Activated CD8-positive, alpha-beta memory T cell treated with anti-CD3 and anti-CD28 coated beads, Interleukin-2, amount 50 U/mL, for 1 hour (primary cell): ENCODE data around the gene BRIP1.

Experiments used
- DNase-seq: peaks from one replicate; pipeline ENCODE4 v3.0.0-alpha.2; 2020; ENCODE audit errors: extremely low read depth

BRIP1 gene

DNA sequence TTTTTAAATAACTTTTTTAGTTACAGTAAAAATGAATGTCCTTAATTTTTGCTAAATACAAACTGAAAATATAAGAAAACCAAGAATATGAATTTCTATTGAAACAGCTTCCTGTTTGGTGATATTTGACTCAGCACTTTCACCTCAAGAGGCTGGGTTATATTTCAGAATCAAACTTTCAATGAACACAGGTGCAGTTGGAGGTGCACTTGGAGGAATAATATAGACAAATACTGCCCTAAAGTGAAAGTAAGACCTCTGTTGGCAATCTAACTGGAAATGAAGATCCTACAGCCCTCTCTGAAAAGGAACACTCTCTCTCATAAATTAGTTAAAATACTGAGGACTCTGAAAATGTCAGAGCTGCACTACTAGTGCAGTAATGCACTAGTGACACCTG lies 106.2 kb downstream of the BRIP1 start:
- no peak for DNase-seq

DNA sequence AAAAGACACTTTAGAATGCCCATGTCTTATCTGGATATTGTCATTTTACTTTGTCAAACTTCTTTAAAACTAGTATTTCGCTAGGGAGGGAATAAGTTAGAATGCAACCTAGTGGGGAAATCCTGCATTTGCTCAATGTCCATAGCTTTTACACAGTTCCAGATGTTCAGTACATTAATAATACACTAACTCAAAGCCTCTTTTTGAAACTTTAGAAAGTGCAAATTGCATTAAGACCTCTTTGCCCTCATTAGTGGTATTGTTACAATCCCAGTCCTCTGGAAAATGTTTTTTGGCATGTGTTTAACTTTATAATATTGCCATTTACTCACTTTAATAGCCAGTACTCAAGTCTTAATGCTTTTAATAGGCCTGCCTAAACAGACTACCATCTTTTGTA lies 106.8 kb downstream of the BRIP1 start:
- DNase-seq, result no peak

DNA sequence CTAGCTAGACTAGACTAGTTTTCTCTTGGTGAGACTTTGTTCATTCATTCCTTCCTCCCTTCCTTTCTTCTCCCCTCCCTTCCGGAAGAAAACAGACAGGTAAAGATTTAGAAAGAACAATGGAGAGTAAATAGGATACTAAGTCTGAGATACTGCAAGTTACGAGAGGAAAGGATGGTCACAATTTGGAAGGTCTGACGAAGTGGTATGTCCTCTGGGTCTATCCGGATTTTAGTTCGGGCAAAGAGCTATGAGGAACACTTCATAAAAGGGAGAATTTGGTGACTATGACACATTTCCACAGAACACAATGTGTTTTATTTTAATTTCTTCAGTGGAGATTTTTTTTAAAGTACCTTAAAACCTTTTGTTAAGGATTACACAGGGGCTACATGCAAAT lies 107.7 kb downstream of the BRIP1 start:
- DNase-seq, result no peak

DNA sequence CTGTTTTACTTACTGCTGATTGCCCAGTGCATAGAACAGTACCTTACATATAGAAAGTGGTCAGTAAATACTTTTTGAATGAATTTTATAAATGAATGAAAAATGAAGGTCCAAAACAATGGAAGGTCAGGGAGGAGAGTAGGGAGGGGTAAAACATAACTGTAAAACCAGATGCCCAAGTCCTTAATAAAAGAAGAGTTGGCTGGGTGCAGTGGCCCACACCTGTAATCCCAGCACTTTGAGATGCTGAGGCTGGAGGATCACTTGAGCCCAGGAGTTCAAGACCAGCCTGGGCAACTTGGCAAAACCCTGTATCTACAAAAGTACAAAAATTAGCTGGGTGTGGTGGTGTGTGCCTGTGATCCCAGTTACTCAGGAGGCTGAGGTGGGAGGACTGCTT lies 108.2 kb downstream of the BRIP1 start:
- DNase-seq, result no peak

DNA sequence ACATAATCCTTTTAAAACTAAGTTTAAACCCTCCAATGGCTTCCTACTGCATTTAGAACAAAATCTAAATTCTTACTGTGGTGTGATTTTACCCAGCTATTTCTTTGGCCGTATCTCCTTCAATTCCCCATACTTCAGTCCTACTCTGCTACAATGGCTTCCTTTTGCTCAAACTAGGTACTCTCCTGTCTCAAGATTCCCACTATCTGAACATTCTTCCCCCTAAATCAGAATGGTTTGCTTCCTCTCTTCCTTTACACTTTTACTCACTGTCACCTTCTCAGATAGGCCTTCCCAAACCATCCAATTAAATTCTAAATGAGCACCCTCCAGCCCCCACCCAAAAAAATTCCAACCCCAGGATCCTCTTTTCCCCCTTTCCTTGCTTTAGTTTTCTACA lies 109.2 kb downstream of the BRIP1 start:
- DNase-seq, result no peak

DNA sequence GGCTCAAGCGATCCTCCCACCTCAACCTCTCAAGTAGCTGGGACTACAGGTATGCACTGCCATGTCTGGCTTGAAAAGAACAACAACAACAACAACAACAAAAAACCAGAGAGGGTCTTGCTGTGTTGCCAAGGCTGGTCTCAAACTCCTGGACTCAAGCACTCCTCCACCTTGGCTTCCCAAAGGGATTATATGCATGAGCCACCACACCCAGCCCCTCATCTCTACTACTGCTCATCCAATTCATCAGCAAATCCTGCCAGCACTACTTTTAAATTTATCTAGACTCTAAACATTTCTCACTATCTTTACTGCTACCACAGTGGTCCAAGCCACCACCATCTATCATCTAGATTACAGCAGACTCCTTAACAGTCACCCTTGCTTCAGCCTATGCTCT lies 109.6 kb downstream of the BRIP1 start:
- no peak for DNase-seq

DNA sequence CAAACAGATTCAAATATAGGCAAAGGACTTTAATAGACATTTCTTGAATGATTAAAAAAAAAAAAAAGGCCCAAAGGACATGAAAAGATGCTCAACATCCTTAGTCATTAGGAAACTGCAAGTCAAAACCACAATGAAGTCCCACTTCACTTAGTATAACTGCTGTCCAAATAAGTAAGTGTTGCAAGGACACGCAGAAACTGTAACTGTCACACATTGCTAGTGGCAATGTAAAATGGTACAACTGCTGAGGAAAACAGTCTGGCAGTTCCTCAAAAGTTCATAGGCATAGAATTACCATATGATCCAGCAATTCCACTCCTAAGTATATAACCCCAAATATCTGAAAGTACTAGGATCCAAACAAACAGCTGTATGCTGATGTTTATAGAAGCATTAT lies 112.7 kb downstream of the BRIP1 start:
- DNase-seq, result no peak

DNA sequence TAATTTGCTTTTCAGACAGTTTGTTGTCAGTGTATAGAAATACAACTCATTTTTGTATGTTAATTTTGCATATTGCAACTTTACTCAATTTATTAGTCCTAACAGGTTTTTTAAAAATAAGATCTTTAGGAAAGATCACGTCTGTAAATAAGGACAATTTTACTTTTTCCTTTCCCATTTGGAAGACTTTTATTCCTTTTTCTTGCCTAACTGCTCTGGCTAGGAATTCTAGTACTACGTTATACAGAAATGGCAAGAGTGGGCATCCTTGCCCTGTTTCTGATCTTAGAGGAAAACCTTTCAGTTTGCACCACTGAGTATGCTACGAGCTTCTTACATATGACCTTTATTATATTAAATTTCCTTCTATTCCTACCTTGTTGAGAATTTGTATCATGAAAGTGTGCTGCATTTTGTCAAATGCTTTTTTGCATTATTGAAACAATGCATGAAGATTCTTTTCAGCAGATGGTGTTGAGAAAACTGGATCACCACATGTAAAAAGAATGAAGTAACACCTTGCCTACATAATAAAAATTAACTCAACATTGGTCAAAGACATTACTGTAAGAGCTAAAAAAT lies 113.4 kb downstream of the BRIP1 start:
- no peak for DNase-seq

DNA sequence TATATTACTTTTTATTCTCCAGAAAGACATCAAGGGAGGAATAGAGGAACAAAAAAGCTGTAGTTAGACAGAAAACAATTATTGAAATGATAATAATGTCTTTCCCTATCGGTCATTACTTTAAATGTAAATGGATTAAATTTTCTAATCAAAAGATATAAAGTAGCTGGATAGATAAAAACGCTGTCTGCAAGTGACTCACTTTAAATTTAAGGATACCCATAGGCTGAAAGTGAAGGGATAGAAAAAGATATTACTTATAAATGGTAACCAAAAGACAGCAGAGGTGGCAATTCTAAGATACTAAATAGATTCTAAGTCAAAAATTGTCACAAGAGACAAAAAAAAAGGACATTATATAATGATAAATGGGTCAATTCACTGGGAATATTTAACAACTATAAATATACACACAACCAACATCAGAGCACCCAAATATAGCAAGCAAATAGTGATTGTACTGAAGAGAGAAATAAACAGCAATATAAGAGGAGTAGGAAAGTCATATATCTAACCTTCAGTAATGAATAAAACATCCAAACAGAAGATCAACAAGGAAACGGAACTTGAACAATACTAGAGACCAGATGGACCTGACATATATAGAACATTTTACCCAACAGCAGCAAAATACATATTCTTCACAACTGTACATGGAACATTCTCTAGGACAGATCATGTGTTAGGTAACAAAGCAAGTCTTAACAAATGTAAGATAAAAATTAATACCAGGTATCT lies 116.9 kb downstream of the BRIP1 start:
- no peak for DNase-seq

DNA sequence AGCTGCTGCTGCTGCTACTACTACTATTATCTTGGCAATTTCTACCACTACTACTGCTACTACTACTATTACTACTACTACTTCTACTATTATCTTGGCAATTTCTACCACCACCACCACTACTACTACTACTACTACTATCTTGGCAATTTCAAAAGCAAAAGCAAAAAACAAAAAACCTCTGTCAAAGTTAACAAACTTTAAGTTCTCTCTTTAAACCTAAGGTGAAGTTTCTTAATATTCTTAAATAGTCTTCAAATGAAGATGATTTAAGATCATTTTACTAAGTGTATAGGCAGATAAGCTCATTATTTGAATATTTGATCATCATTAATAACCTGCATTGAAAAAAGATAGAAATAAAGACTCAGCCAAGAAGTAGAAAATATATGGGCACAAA lies 118.5 kb downstream of the BRIP1 start:
- DNase-seq, result no peak

DNA sequence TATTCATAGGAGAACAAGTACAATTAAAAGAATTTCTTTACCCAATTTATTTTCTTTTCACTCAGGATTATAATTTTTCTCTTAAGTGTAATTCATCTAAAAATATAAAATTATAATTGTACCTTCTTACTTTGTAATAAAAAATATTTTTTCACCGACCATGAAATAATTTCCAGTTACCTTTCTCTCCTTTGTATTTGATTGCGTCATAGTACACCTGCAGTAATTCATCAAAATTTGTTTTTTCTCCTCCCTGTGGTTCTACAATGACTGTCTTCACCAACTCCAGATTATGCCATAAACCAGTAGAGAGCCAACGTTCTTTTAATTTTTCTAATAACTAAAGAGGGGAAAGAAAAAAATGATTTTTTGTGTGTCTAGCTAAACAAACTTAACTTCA lies 119.1 kb downstream of the BRIP1 start:
- no peak for DNase-seq

DNA sequence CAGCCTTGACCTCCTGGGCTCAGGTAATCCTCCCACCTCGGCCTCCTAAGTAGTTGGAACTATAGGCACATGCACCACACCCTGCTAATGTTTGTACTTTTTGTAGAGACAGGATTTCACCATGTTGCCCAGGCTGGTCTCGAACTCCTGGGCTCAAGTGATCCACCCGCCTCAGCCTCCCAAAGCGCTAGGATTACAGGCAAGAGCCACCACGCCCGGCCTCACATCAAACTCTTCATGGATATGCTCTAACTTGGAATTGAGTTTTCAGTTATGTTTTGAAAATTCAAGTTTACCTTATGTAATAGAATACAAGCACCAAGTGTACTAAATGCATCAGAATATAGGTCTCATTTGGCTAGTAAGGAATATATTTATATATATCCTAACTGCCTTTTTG lies 119.6 kb downstream of the BRIP1 start:
- no peak for DNase-seq

DNA sequence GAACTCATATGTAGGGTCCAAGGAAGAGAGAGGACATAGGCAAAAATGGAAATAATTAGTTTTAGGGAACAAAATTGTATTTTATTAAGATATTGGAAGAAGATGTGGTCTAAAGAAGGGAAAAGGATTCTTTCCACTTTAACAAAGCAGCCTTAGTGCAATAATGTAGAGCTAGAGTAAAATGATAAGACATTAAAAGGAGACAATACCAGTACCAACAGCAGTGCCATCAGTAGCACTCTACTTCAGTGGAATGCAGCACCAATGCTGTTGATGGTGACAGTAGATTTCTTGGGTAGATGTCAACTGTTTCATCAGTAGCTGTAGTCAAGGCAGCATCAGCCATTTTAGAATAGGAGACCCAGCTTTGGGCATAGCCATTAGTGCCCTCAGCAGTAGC lies 124.3 kb downstream of the BRIP1 start:
- no peak for DNase-seq

DNA sequence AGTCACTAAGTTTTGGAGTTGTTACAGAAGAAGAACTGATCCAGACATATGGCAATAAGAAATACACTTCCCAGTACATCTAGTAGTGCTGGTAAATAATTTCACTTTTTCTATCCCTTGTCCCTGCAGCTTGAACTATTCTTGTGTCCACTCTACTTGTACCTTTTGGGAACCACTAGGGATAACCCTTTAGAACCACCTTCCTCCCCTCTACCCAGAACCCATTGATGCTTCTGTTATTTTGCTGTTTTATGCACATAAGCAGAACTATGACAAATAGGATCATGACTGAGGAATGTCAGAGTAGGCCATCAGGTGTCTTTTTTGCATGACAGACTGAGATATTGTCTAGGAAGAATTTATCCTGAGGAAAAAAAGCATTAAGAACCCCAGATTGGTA lies 125.1 kb downstream of the BRIP1 start:
- no peak for DNase-seq

DNA sequence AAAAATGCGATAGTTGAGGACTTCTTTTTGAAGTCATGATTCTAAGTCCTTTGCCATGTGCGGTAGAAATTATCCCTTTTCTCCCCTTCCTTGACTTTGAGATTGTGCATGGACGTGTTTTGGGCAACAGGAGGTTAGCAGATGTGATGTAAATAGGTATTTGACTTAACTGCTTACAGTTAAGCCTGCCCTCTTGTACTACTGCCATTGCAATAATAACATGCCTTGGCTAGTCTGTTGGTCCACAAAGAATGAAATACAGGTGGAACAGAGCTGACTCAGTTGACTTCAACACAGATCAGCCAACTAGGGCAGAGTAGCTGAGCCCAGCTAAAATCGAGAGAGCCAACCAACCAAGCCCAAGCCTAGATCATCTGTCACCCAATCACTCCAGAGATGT lies 125.5 kb downstream of the BRIP1 start:
- DNase-seq, result no peak

DNA sequence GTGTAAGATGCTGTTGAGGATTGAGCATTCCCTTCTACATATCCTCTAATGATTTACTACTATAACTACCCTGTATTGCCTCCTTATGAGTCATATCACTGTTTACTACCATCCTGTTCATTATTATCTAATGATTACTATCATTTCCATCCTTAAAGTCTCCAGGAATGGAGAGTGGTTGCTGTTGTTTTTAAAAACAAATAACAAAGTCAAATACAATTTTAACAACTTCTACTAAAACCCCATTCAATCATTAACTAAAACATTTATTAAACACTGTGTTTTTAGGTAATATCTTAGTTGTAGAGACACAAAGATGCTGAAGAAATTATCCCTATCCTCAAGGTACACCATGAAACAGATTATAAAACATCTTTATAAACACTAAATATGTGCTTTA lies 126.9 kb downstream of the BRIP1 start:
- DNase-seq, result no peak

DNA sequence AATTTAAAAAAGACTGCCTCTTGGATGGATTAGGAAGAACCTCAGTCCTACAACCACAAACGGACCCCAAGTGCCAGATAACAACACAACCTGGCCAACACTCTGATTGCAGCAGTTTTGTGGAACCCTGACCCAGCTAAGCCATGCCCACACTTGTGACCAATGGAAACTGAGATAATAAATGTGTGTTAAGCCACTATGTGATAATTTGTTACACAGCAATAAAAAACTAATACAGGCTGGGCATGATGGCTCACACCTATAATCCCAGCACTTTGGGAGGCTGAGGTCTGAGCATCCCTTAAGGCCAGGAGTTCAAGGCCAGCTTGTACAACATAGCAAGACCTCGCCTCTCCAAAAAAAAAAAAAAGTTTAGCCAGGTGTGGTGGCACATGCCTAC lies 127.5 kb downstream of the BRIP1 start:
- DNase-seq, result no peak

DNA sequence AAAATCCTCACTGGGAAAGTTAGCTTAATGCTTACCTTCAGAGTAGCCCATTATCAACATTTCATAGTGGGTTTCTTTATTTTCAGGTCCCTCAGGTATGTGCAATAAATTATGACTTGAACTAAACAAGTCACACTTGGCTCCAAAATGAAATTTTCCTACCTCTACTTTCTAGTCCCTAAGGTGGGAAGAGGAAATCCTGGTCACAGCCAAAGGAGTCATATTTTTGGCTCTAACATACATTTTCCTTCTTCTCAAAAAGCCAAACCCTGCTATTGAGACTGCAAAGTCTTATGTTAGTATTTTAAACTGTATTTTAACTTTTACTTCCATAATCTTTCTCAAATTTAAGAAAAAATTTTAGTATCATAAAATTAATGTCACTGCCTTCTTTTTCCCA lies 128.9 kb downstream of the BRIP1 start:
- DNase-seq, result no peak

DNA sequence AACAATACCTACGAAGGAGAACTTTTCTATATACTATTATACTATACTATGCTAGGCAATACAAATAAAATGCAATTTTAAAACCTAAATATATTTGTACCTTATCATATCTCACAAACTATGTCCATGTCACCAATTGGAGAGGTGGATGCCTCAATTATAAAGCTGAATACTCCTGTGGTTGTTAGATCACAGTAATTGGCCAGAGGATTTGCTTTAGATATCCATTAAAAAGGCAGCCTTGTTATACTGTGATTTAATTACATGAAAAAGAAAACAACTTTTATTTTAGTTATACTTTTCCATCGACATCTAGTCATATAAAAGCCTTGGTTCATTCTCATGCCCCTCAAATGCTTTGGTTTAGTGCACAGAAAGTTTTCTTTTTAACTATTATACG lies 129.3 kb downstream of the BRIP1 start:
- DNase-seq, result no peak

DNA sequence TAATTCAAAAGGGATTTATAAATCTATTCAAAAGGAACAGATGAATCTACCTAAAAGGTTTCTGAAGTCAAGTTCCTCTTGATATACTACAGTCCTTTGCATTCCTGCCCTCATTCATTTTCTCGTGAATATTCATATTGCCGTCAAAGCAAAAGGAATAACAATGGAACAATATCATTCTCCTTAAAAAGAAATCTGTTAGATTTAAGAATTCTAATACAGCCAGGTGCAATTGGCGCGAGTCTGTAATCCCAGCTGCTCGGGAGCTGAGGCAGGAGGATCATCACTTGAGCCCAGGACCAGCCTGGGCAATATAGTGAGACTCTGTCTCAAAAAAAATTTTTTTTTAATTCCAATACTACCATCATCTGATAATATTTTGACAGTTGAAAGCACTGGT lies 130.3 kb downstream of the BRIP1 start:
- DNase-seq, result no peak

DNA sequence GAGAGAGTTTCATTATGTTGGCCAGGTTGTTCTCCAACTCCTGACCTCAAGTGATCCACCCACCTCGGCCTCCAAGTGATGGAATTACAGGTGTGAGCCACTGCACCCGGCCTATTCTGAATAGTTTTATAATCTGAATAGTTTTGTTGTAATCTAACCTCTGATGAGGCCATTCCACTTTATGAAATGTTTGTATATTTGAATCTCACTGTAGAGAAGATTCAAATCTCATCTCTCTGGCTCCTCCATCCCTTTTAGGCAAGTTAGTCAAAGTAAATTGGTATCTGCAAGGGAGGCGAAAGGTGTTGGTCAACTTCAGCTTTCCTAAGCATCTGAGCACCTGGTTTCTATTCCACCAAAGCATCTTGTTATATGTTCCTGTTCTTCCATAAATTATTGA lies 131.2 kb downstream of the BRIP1 start:
- no peak for DNase-seq

DNA sequence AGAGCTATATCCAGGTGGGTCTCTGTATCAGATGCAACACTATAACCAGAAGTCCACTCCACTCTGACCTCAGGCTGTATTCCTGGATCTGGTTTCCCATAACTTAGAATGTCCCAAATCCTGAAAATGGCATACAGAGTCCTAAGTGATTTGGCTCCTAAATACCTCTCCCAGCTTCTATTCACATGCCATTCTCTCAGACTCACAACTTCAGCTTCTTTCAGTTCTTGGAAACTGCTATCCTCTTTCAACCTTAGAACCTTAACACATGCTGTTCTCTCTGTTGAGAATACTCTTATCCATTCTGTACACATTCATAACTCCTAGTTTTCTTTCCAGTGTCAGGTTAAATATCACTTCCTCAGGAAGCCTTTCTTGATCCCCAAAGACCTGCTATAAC lies 132.0 kb downstream of the BRIP1 start:
- DNase-seq, result no peak

DNA sequence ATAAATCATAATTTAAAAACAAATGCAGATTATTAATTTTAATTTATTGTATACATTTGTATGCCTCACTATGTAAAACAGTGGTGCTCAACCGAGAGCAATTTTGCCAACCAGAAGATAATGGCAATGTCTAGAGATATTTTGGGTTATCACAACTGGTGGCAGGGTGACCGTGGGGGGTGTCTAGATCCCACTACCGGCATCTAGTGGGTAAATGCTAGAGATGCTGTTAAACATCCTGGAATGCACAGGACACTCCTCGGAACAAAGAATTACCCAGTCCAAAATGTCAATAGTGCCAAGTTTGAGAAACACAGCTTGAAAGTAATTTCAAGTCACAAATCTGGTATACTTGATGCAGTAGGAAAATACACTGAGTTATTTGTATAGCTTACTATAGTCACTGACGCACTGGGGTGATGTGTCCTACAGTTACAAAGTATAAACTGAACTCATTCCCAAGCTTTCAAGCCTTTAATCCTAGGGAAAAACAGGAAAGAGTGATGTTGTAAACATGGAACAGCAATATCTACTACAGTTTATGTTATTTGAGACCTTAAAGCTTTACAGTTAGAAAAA lies 133.5 kb downstream of the BRIP1 start:
- DNase-seq, result no peak
